ENCODE results near the gene SAMD15.
"Not testable (repeated sequence)": the region's sequence is repeated elsewhere in the genome, so short reads cannot be mapped to it uniquely, and the experiment has no call there.

DNA sequence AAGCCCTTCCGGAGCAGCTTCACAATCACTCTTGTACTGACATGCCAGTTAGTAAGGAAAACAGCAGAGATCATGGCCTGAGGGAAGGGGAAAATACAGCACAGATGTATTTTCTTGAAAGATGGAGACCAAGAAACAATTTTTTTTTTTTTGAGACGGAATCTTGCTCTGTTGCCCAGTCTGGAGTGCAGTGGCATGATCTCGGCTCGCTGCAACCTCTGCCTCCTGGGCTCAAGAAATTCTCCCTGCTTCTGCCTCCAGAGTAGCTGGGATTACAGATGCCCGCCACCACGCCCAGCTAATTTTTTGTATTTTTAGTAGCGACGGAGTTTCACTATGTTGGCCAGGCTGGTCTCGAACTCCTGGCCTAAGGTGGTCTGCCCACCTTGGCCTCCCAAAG lies 39.9 kb upstream of the SAMD15 start:
- not testable (repeated sequence) for TF ChIP-seq POLR2AphosphoS5 (IDR thresholded peaks at IDR 0.05; ENCODE audit: low read depth, low read length); SPI1 (IDR thresholded peaks at IDR 0.05; ENCODE audit: low read depth, low read length); PAX5 (IDR thresholded peaks at IDR 0.05; ENCODE audit: insufficient read depth, low read length, severe bottlenecking); POLR2A (IDR thresholded peaks at IDR 0.05; ENCODE audit: low read depth, low read length)

All from GM12891 (cell line).